HG03460 (cell line): ENCODE measurements around the gene KCNAB3.
"Not testable (repeated sequence)": the region's sequence is repeated elsewhere in the genome, so short reads cannot be mapped to it uniquely, and the experiment has no call there.

Experiments used
- ATAC-seq: cut with Tn5 transposase; IDR thresholded peaks from one replicate; pipeline ENCODE4 v1.9.1; 2021; ENCODE audit not compliant: unreplicated experiment

Gene KCNAB3

DNA sequence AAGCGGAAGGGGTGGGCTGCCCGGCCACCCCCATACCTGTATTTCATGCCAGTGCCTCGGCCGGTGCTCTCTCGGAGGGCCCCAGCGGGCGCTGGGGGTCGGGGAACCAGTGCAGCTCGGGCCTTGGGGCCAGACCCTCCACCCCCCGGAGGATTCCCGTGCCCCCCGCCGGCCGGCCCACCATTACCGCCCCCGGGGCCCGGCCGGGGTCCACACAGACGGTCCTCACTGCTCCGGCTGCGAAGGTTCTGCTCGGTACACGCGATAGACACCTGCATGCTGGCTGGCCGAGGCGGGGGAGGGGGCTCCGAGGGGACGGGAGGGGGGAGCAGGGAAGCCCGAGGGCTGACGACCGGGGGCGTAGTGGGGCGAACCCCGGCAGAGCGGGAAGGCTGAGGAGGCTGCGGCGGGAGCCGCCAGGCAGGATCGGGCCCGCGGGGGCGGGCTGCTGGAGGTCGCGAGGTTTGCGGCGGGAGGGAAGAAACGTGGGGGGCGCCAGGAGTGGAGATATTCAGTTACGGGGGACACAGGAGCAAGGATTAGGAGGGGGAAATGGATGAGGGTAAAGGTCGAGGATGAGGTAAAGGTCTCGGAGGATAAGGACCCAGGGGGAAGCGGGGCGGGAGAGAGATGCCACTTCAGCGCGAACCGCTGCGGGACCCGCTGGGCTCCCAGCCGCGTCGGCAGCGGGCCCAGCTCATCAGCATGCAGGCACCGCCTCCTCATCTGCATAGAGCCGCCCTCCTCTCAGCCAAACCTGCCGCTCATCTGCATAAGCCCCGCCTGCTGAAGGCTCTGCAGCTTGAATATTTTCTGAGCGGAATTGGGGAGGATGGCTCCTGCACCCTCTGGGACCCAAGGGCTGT is at the start of gene KCNAB3:
Gene KCNAB3, minus strand, starts transcription at position 699 of the 866 bp plus-strand sequence. Its CDS starts 421 bp downstream, at position 278.
- no peak for ATAC-seq

- no peak for ATAC-seq
Measured at GRCh38 chr17:7977805-7978204, 48.1 kb upstream of the KCNAB3 start.

- ATAC-seq, result no peak
Measured at GRCh38 chr17:7977039-7977438, 47.4 kb upstream of the KCNAB3 start.

GRCh38 chr17:7974638-7975131 is 45.0 kb upstream of the KCNAB3 start:
- ATAC-seq, result no peak

GRCh38 chr17:7972131-7972785 is 42.6 kb upstream of the KCNAB3 start:
- no peak for ATAC-seq

- ATAC-seq, result no peak
Measured at GRCh38 chr17:7971651-7972050, 42.0 kb upstream of the KCNAB3 start.

- ATAC-seq, result no peak
Measured at GRCh38 chr17:7969433-7969832, 39.8 kb upstream of the KCNAB3 start.

- no peak for ATAC-seq
Measured at GRCh38 chr17:7967751-7968150, 38.1 kb upstream of the KCNAB3 start.

- no peak for ATAC-seq
Measured at GRCh38 chr17:7961421-7961820, 31.8 kb upstream of the KCNAB3 start.

- ATAC-seq, result no peak
Measured at GRCh38 chr17:7959503-7960253, 30.0 kb upstream of the KCNAB3 start.

- no peak for ATAC-seq
Measured at GRCh38 chr17:7956228-7956965, 26.7 kb upstream of the KCNAB3 start.

DNA sequence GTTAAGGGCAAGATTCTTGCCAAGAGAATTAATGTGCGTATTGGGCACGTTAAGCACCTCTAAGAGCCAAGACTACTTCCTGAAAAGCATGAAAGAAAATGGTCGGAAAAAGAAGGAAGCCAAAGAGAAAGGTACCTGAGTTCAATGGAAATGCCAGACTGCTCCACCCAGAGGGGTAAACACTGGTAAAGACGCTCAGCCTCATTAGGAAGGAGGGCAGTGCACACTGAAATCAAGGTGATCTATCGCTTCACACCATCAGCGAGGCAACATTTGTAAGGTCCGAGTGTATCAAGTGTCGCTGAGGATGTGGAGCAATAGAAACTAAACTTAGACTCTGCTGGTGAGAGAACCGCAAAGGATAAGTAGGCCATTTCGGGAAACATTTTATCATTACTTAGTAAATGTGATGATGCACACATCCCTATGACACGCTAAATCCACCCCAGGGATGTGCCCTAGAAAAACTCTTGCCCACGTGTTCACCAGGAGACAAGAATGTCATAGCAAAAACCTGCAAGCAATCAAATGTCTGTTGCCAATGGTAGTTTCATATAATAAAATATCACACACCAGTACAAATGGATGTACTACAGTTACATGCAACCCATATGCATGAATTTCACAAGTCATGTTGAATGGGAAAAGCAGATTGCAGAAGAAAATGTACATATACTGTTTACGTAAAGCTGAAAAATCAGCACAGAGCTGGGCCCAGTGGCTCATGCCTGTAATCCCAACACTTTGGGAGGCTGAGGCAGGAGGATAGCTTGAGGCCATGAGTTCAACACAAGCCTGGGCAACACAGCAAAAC is 26.0 kb upstream of the KCNAB3 start:
- ATAC-seq, result no peak

- ATAC-seq, result not testable (repeated sequence)
Measured at GRCh38 chr17:7953266-7953665, 23.6 kb upstream of the KCNAB3 start.

DNA sequence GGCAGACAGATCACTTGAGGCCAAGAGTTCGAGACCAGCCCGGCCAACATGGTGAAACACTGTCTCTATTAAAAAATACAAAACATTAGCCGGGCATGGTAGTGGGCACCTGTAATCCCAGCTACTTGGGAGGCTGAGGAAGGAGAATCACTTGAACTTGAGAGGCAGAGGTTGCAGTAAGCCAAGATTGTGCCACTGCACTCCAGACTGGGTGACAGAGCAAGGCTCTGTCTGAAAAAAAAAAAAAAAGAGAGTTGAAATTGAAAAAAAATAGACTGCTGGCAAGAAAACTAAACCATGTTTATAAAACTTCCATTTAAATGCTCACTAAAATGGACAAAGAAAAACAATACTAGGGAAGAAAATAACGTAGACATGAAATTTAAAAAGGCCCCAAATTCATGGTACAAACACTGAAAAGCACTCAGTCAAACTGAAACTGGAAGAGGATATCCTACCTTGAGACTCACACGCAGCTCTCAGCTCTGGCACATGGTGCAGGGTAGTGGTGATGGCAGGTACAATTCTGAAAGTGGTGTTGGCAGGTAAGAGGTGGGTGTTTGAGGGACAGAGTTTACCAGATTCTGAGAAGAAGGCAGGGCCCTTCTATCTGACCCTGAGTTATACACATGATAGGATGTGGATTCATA is 21.6 kb upstream of the KCNAB3 start:
- no peak for ATAC-seq

DNA sequence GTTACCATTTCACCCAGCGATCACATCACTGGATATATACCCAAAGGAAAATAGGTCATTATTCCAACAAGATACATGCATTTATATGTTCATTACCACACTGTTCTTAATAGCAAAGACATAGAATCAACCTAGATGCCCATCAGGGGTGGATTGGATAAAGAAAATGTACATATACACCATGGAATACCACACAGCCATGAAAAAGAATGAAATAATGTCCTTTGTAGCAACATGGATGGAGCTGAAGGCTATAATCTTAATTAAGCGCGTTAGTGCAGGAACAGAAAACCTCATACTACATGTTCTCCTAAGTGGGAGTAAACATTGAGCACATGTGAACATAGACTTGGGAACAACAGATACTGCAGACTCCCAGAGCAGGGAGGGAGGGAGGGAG is 20.9 kb upstream of the KCNAB3 start:
- no peak for ATAC-seq

DNA sequence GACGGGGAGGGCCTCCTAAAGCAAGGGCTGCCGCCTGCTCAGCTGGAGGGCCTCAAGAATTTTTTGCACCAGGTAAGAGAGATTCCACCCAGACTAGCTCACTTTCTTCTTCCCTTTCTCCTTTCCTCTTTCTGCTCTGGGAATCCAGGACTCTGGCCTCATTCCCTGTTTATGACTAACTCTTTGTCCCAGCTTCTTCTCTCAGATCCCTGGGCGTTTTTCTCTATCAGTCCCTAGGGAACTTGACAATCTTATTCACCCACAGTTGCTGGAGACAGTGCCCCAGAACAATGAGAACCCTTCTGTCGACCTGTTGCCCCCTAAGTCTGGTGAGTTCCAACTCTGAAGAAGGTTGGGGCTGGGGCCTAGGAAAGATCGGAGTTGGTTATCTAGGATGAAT is 18.0 kb upstream of the KCNAB3 start:
- no peak for ATAC-seq

- no peak for ATAC-seq
Measured at GRCh38 chr17:7946441-7946840, 16.8 kb upstream of the KCNAB3 start.

DNA sequence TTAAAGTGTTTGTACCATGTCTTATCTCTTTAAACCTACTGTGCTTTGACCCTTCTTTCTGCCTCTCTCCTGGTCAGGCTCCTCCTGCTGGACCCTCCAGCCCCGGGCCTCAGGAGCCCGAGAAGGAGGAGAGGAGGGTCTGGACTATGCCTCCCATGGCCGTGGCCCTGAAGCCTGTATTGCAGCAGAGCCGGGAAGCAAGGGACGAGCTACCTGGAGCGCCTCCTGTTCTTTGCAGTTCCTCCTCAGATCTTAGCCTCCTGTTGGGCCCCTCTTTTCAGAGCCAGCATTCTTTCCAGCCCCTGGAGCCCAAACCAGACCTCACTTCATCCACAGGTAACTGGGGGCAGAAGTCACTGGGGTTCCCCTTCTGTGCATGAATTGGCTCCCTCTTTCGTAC is 16.0 kb upstream of the KCNAB3 start:
- no peak for ATAC-seq

GRCh38 chr17:7944326-7944725 is 14.7 kb upstream of the KCNAB3 start:
- ATAC-seq, result no peak
